ENCODE measurements around the gene ARID3A. TPM values are rescaled to one million over a fixed set of nuclear protein-coding genes. Genes with fewer than 3 reads are reported as not detected.

Gene ARID3A
- total RNA-seq, 1 donor from 2014 or later: 149 TPM

DNA sequence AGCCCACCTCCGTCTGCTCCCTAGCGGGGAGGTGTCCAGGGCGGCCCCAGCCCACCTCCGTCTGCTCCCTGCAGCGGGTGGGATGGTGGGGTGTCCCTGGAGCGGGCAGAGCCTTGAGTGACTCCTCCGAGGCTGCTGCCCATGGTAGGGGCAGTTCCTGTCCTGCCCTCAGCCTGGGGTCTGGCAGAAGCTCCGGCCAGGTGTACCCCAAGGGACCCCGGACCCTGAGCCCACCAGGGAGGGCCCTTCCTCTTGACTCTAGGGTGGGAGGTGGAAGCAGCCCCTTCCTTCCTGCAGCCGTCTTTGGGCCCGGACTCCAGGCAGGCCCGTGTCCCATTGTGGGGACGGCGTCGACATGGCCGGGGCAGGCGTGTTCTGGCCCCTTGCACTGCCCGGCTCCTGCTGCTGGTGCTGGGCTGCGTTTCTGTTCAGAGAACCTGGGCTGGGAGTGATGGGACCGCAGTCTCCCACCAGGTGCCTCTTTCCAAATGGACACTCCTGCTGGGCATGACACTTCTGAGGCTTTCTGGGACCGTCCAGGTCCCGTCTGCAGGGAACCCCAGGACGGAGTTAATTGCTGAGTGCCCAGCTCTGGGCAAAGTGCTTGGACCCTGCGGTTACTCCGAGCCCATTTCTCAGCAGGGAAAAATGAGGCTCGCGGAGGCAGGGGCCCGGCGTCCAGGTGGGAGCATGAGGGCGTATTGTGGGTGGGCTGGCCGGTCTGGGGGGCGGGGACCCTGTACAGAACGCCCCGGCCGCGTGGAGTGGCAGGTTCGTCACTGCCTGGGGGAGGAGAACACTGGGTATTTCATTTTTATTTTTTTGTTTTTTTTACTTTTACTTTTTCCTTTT is 19.8 kb downstream of the ARID3A start:
- Mint-ChIP-seq H3K27me3 (no peaks in the 10 kb centered on the region), H3K4me3 (ENCODE audit: low read depth) (no peak overlapping the region), H3K27ac (no peak overlapping the region), H3K4me1 (ENCODE audit: low read depth) (peaks cover 6% of the 10 kb centered on the region), H3K9me3 (ENCODE audit: low read depth) (no peaks in the 10 kb centered on the region), H3K36me3 (ENCODE audit: insufficient read depth) (peaks cover 13% of the 10 kb centered on the region)
- DNase-seq (ENCODE audit: low spot score, unreplicated experiment): no peak
- TF ChIP-seq CTCF (IDR thresholded peaks at IDR 0.05; ENCODE audit: unreplicated experiment): no peak

DNA sequence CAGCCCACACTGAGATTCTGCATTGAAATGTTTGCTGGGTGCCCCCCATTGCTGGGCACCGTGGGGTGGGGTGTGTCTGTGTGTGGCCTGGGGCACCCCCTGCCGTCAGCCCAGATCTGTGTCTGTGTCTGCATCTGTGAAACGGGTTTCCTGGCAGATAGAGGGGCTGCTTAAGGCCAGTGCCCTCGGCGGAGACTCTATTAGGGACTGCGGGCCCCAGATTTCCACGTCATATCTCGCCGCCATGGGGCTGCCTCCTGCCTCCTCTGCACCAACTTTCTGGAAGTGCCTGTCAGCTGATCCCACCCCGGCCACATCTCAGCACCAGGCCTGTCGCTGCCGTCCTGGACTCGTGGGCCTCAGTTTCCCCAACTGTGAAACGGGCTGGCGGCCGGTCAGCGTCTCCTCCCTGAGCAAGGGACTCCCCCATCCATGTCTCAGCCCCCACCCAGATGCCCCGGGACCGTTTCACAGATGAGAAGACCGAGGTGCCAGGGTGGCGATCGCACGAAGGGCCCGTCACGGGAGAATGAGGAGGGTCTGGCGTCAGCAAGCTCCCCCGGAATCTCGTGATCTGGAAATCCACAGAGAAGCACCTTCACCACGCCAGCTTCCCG is 21.4 kb downstream of the ARID3A start:
- Mint-ChIP-seq H3K4me3 (ENCODE audit: low read depth) (no peak overlapping the region), H3K9me3 (ENCODE audit: low read depth) (no peaks in the 10 kb centered on the region), H3K36me3 (ENCODE audit: insufficient read depth) (peaks cover 9% of the 10 kb centered on the region), H3K27ac (no peak overlapping the region), H3K4me1 (ENCODE audit: low read depth) (peaks cover 11% of the 10 kb centered on the region), H3K27me3 (no peaks in the 10 kb centered on the region)
- TF ChIP-seq CTCF (IDR thresholded peaks at IDR 0.05; ENCODE audit: unreplicated experiment): no peak
- DNase-seq (ENCODE audit: low spot score, unreplicated experiment): no peak

GRCh38 chr19:947707-948539 is 22.1 kb downstream of the ARID3A start:
- no peaks in the 10 kb centered on the region for H3K27me3 Mint-ChIP-seq
- H3K4me1 Mint-ChIP-seq (ENCODE audit: low read depth): peaks cover 14% of the 10 kb centered on the region
- H3K9me3 Mint-ChIP-seq (ENCODE audit: low read depth): no peaks in the 10 kb centered on the region
- no peak for DNase-seq (ENCODE audit: low spot score, unreplicated experiment)
- peaks cover 8% of the 10 kb centered on the region for H3K36me3 Mint-ChIP-seq (ENCODE audit: insufficient read depth)
- H3K4me3 Mint-ChIP-seq (ENCODE audit: low read depth): no peak overlapping the region
- TF ChIP-seq CTCF (IDR thresholded peaks at IDR 0.05; ENCODE audit: unreplicated experiment): no peak
- H3K27ac Mint-ChIP-seq: no peak overlapping the region

DNA sequence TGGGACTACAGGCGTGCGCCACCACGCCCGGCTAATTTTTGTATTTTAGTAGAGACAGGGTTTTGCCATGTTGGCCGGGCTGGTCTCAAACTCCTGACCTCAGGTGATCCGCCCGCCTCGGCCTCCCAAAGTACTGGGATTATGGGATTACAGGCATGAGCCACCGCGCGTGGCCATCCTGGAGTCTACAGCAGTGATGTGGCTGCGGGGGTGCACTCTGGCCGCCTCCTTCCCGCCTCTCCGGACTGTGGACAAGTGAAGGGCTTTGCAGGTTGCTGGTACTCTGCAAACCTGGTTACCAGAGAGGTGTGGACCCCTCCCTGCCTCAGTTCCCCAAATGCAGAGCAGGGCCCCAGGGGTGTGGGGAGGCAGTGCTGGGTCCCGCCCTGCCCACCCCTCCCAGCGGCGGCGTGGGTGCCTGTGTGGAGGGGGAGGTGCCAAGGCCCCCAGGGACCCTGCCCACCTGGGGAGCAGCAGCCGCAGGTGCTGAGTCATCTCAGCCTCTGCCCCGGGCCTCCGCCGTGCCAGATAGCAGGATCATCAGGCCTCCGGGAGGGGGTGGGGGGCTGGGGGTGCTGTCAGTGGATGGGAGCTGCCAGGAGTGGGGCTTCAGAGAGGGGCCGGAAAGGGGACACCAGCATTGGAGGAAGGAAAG is 23.1 kb downstream of the ARID3A start:
- Mint-ChIP-seq H3K4me3 (ENCODE audit: low read depth) (no peak overlapping the region), H3K27ac (no peak overlapping the region), H3K36me3 (ENCODE audit: insufficient read depth) (peaks cover 2% of the 10 kb centered on the region), H3K9me3 (ENCODE audit: low read depth) (no peaks in the 10 kb centered on the region), H3K4me1 (ENCODE audit: low read depth) (peaks cover 21% of the 10 kb centered on the region), H3K27me3 (no peaks in the 10 kb centered on the region)
- no peak for DNase-seq (ENCODE audit: low spot score, unreplicated experiment)
- no peak for TF ChIP-seq CTCF (IDR thresholded peaks at IDR 0.05; ENCODE audit: unreplicated experiment)
